Measurements from ENCODE around the gene MRPL44.

Gene MRPL44

DNA sequence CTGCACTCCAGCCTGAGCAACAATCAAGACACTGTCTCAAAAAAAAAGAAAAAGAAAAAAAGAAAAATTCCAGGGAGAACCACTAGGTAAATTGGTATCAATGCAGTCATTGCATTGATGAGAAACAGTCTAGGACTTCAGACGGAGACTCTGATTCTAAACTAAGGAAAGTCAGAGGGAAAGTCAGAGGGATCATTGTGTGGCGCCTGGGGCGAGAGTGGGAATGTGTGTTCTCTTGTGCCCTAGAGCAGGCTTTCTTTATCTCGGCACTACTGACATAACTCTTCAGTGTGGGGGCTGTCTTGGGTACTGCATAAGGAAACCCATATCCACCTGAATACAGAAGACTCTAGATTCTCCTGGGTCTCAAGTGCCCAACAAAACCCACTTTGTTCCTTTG, 57.1 kb downstream of the MRPL44 start:
- no peak for DNase-seq

DNA sequence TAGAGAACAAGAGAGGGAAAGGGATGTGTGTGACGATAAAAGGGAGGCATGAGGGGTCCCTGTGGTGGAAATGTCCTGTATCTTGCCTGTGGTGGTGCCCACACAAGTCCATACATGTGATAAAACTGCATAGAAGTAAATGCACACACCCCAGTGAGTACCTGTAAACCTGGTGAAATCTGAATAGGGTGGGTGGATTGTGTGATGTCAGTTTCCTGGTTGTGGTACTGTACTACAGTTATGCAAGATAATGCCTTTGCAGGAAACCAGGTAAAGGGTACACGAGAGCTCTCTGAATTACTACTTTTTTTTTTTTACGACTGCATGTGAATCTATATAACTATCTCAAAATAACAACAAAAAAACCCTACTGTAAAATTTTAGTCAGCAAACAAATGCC, 59.7 kb downstream of the MRPL44 start:
- DNase-seq = no peak
